Activated T-cell treated with anti-CD3 and anti-CD28 coated beads, Interleukin-2, amount 50 U/mL, for 24 hours (primary cell): ENCODE measurements around the gene LRP1B.

Experiments
- DNase-seq: peaks from one replicate; pipeline ENCODE4 v3.0.0-alpha.2; 2020
- H3K27ac Mint-ChIP-seq: 2 replicates; pipeline ENCODE4 v1.8.0; 2020; ENCODE audit warnings: mild to moderate bottlenecking, mixed read lengths
- H3K27me3 Mint-ChIP-seq: 2 replicates; pipeline ENCODE4 v1.8.0; 2020; ENCODE audit warnings: mixed read lengths
- H3K36me3 Mint-ChIP-seq: 2 replicates; pipeline ENCODE4 v1.8.0; 2020; ENCODE audit warnings: low read depth, mixed read lengths
- H3K4me1 Mint-ChIP-seq: 2 replicates; pipeline ENCODE4 v1.8.0; 2020; ENCODE audit warnings: low read depth, mixed read lengths
- H3K4me3 Mint-ChIP-seq: 2 replicates; pipeline ENCODE4 v1.8.0; 2020; ENCODE audit warnings: mild to moderate bottlenecking, moderate library complexity, mixed read lengths
- H3K9me3 Mint-ChIP-seq: 2 replicates; pipeline ENCODE4 v1.8.0; 2020; ENCODE audit warnings: mixed read lengths

LRP1B gene

GRCh38 chr2:141464995-141465394 is 665.8 kb downstream of the LRP1B start:
- Mint-ChIP-seq H3K4me1 (no peaks in the 10 kb centered on the region), H3K27ac (no peak overlapping the region), H3K4me3 (no peak overlapping the region), H3K27me3 (no peaks in the 10 kb centered on the region), H3K9me3 (peaks cover 4% of the 10 kb centered on the region), H3K36me3 (no peaks in the 10 kb centered on the region)
- no peak for DNase-seq

- H3K9me3 Mint-ChIP-seq, result peaks cover 9% of the 10 kb centered on the region
- no peaks in the 10 kb centered on the region for H3K4me1 Mint-ChIP-seq
- no peak overlapping the region for H3K27ac Mint-ChIP-seq
- no peaks in the 10 kb centered on the region for H3K27me3 Mint-ChIP-seq
- no peak for DNase-seq
- H3K4me3 Mint-ChIP-seq, result no peak overlapping the region
- H3K36me3 Mint-ChIP-seq, result no peaks in the 10 kb centered on the region
Measured at GRCh38 chr2:141458351-141458750, 672.5 kb downstream of the LRP1B start.

- no peak for DNase-seq
- Mint-ChIP-seq H3K4me3 (no peak overlapping the region), H3K27ac (no peak overlapping the region), H3K27me3 (no peaks in the 10 kb centered on the region), H3K4me1 (no peaks in the 10 kb centered on the region), H3K36me3 (no peaks in the 10 kb centered on the region), H3K9me3 (peaks cover 11% of the 10 kb centered on the region)
Measured at GRCh38 chr2:141455877-141456276, 674.9 kb downstream of the LRP1B start.

GRCh38 chr2:141455211-141455826 is 675.5 kb downstream of the LRP1B start:
- Mint-ChIP-seq H3K4me1 (no peaks in the 10 kb centered on the region), H3K4me3 (no peak overlapping the region), H3K9me3 (peaks cover 11% of the 10 kb centered on the region), H3K27ac (no peak overlapping the region), H3K36me3 (no peaks in the 10 kb centered on the region), H3K27me3 (no peaks in the 10 kb centered on the region)
- DNase-seq, result no peak

GRCh38 chr2:141440072-141440635 is 690.7 kb downstream of the LRP1B start:
- H3K27ac Mint-ChIP-seq, result no peak overlapping the region
- H3K36me3 Mint-ChIP-seq, result no peaks in the 10 kb centered on the region
- no peaks in the 10 kb centered on the region for H3K4me1 Mint-ChIP-seq
- H3K4me3 Mint-ChIP-seq, result no peak overlapping the region
- H3K27me3 Mint-ChIP-seq, result no peaks in the 10 kb centered on the region
- peaks cover 14% of the 10 kb centered on the region for H3K9me3 Mint-ChIP-seq
- no peak for DNase-seq

- peaks cover 19% of the 10 kb centered on the region for H3K9me3 Mint-ChIP-seq
- no peaks in the 10 kb centered on the region for H3K4me1 Mint-ChIP-seq
- no peak for DNase-seq
- H3K36me3 Mint-ChIP-seq, result no peaks in the 10 kb centered on the region
- no peak overlapping the region for H3K4me3 Mint-ChIP-seq
- no peaks in the 10 kb centered on the region for H3K27me3 Mint-ChIP-seq
- H3K27ac Mint-ChIP-seq, result no peak overlapping the region
Measured at GRCh38 chr2:141439524-141439923, 691.3 kb downstream of the LRP1B start.

- H3K4me1 Mint-ChIP-seq, result no peaks in the 10 kb centered on the region
- H3K9me3 Mint-ChIP-seq, result peaks cover 20% of the 10 kb centered on the region
- H3K36me3 Mint-ChIP-seq, result no peaks in the 10 kb centered on the region
- H3K27ac Mint-ChIP-seq, result no peak overlapping the region
- H3K4me3 Mint-ChIP-seq, result no peak overlapping the region
- no peaks in the 10 kb centered on the region for H3K27me3 Mint-ChIP-seq
- no peak for DNase-seq
Measured at GRCh38 chr2:141438536-141438935, 692.3 kb downstream of the LRP1B start.

- DNase-seq, result no peak
- no peak overlapping the region for H3K27ac Mint-ChIP-seq
- H3K36me3 Mint-ChIP-seq, result no peaks in the 10 kb centered on the region
- no peaks in the 10 kb centered on the region for H3K27me3 Mint-ChIP-seq
- no peak overlapping the region for H3K4me3 Mint-ChIP-seq
- H3K4me1 Mint-ChIP-seq, result no peaks in the 10 kb centered on the region
- H3K9me3 Mint-ChIP-seq, result peaks cover 20% of the 10 kb centered on the region
Measured at GRCh38 chr2:141437521-141437920, 693.3 kb downstream of the LRP1B start.

GRCh38 chr2:141423124-141423523 is 707.7 kb downstream of the LRP1B start:
- no peak for DNase-seq
- Mint-ChIP-seq H3K36me3 (no peaks in the 10 kb centered on the region), H3K27me3 (no peaks in the 10 kb centered on the region), H3K4me3 (no peak overlapping the region), H3K4me1 (no peaks in the 10 kb centered on the region), H3K27ac (no peak overlapping the region), H3K9me3 (peaks cover 8% of the 10 kb centered on the region)

GRCh38 chr2:141417246-141417797 is 713.5 kb downstream of the LRP1B start:
- H3K36me3 Mint-ChIP-seq, result no peaks in the 10 kb centered on the region
- H3K4me3 Mint-ChIP-seq, result no peak overlapping the region
- DNase-seq, result no peak
- H3K9me3 Mint-ChIP-seq, result peaks cover 21% of the 10 kb centered on the region
- no peaks in the 10 kb centered on the region for H3K27me3 Mint-ChIP-seq
- no peaks in the 10 kb centered on the region for H3K4me1 Mint-ChIP-seq
- H3K27ac Mint-ChIP-seq, result no peak overlapping the region

GRCh38 chr2:141411419-141411818 is 719.4 kb downstream of the LRP1B start:
- no peak for DNase-seq
- no peaks in the 10 kb centered on the region for H3K4me1 Mint-ChIP-seq
- peaks cover 10% of the 10 kb centered on the region for H3K9me3 Mint-ChIP-seq
- H3K27ac Mint-ChIP-seq, result no peak overlapping the region
- no peak overlapping the region for H3K4me3 Mint-ChIP-seq
- H3K27me3 Mint-ChIP-seq, result no peaks in the 10 kb centered on the region
- no peaks in the 10 kb centered on the region for H3K36me3 Mint-ChIP-seq

- Mint-ChIP-seq H3K36me3 (no peaks in the 10 kb centered on the region), H3K27me3 (no peaks in the 10 kb centered on the region), H3K4me1 (no peaks in the 10 kb centered on the region), H3K27ac (no peak overlapping the region), H3K9me3 (peaks cover 8% of the 10 kb centered on the region), H3K4me3 (no peak overlapping the region)
- no peak for DNase-seq
Measured at GRCh38 chr2:141399270-141399669, 731.5 kb downstream of the LRP1B start.

GRCh38 chr2:141393214-141393545 is 737.6 kb downstream of the LRP1B start:
- no peak for DNase-seq

GRCh38 chr2:141392517-141393213 is 738.2 kb downstream of the LRP1B start:
- Mint-ChIP-seq H3K27me3 (no peaks in the 10 kb centered on the region), H3K4me3 (no peak overlapping the region), H3K4me1 (no peaks in the 10 kb centered on the region), H3K27ac (no peak overlapping the region), H3K9me3 (peaks cover 5% of the 10 kb centered on the region), H3K36me3 (no peaks in the 10 kb centered on the region)
- DNase-seq, result no peak

More at GRCh38 chr2:141393214-141393545, 737.6 kb downstream of the LRP1B start:
- Mint-ChIP-seq H3K9me3 (peaks cover 5% of the 10 kb centered on the region), H3K27me3 (no peaks in the 10 kb centered on the region), H3K4me1 (no peaks in the 10 kb centered on the region), H3K27ac (no peak overlapping the region), H3K4me3 (no peak overlapping the region), H3K36me3 (no peaks in the 10 kb centered on the region)

- Mint-ChIP-seq H3K27me3 (no peaks in the 10 kb centered on the region), H3K9me3 (peaks cover 21% of the 10 kb centered on the region), H3K27ac (no peak overlapping the region), H3K4me3 (no peak overlapping the region), H3K4me1 (no peaks in the 10 kb centered on the region), H3K36me3 (no peaks in the 10 kb centered on the region)
- no peak for DNase-seq
Measured at GRCh38 chr2:141386168-141386567, 744.6 kb downstream of the LRP1B start.
